ENCODE measurements around the gene SSTR3.

DNA sequence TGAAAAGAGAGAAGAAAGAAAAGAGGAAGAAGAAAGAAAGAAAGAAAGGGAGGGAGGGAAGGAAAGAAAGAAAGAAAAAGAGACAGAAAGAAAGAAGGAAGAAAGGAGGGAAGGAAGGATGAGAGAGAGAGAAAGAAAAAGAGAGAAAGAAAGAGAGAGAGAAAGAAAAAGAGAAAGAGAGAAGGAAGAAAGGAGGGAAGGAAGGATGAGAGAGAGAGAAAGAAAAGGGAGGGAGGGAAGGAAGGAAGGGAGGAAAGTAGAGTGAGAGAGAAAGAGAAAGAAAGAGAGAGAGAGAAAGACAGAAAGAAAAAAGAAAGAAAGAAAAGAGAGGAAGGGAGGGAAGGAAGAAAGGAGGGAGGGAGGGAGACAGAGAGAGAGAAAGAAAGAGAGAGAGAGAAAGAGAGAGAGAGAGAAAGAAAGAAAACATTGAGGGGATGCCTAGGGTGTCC, 43.3 kb upstream of the SSTR3 start:
- TF ChIP-seq CTCF (conservative IDR thresholded peaks at IDR 0.05 in 1 of 2, IDR thresholded peaks at IDR 0.05 in 1 of 2; ENCODE audit: extremely low read depth in 1 of 2, insufficient read depth in 1 of 2, low read depth in 1 of 2, low read length in 2 of 2), result no peak
- no peak for TF ChIP-seq EZH2 (IDR thresholded peaks at IDR 0.05; ENCODE audit: borderline replicate concordance, low read length)
